HepG2 (cell line): Measurements from ENCODE around the gene WNK2. TPM values are rescaled to one million over a fixed set of nuclear protein-coding genes. Genes with fewer than 3 reads are reported as not detected.

Experiments
- ARNT2 ChIP-seq: sonication (generic); formaldehyde crosslinking; IDR thresholded peaks from 2 replicates; pipeline ENCODE4 v1.8.0; 2022; ENCODE audit warnings: mild to moderate bottlenecking, low read depth, missing genetic modification reagents, moderate library complexity
- FOXJ3 ChIP-seq: sonication (generic); formaldehyde crosslinking; IDR thresholded peaks from 2 replicates; pipeline ENCODE4 v1.4.0; 2020; ENCODE audit warnings: missing genetic modification reagents, mild to moderate bottlenecking, borderline replicate concordance
- HNF4A ChIP-seq: sonication (generic); formaldehyde crosslinking; IDR thresholded peaks from 2 replicates; pipeline ENCODE4 v1.4.0; 2020; ENCODE audit warnings: missing genetic modification reagents
- PPARG ChIP-seq: conservative IDR thresholded peaks from 2 replicates; pipeline ENCODE4 v1.6.1; 2016; ENCODE audit warnings: missing biosample characterization, missing genetic modification reagents
- SALL1 ChIP-seq: sonication (generic); formaldehyde crosslinking; IDR thresholded peaks from 2 replicates; pipeline ENCODE4 v1.8.0; 2022; ENCODE audit warnings: mild to moderate bottlenecking, missing genetic modification reagents
- SP140L ChIP-seq: sonication (generic); formaldehyde crosslinking; IDR thresholded peaks from 2 replicates; pipeline ENCODE4 v1.4.0; 2020; ENCODE audit warnings: missing genetic modification reagents, borderline replicate concordance
- ZBTB20 ChIP-seq: sonication (generic); formaldehyde crosslinking; IDR thresholded peaks from 2 replicates; pipeline ENCODE4 v1.8.1; 2023; ENCODE audit warnings: missing genetic modification reagents, low read depth, mild to moderate bottlenecking, borderline replicate concordance
- ZBTB34 ChIP-seq: sonication (generic); formaldehyde crosslinking; IDR thresholded peaks from 2 replicates; pipeline ENCODE4 v1.8.0; 2022; ENCODE audit warnings: mild to moderate bottlenecking, missing genetic modification reagents
- ZBTB4 ChIP-seq: sonication (generic); formaldehyde crosslinking; IDR thresholded peaks from 2 replicates; pipeline ENCODE4 v1.4.0; 2020; ENCODE audit warnings: missing genetic modification reagents, mild to moderate bottlenecking, borderline replicate concordance
- ZNF24 ChIP-seq: fragments of 450-650 bp; IDR thresholded peaks from 2 replicates; pipeline ENCODE4 v1.6.1; 2017; ENCODE audit warnings: antibody characterized with exemption, mild to moderate bottlenecking
- ZNF335 ChIP-seq: sonication (generic); formaldehyde crosslinking; IDR thresholded peaks from 2 replicates; pipeline ENCODE4 v1.4.0; 2020; ENCODE audit warnings: missing genetic modification reagents
- ZNF44 ChIP-seq: sonication (generic); formaldehyde crosslinking; IDR thresholded peaks from 2 replicates; pipeline ENCODE4 v1.5.1; 2020; ENCODE audit warnings: mild to moderate bottlenecking, missing genetic modification reagents
- ZSCAN29 ChIP-seq: sonication (generic); formaldehyde crosslinking; conservative IDR thresholded peaks from 2 replicates; pipeline ENCODE4 v1.4.0; 2020; ENCODE audit warnings: mild to moderate bottlenecking, missing genetic modification reagents
- polyA plus RNA-seq, 8 experiments: library from polyadenylated mRNA; depleted of rRNA in 3 of 8; stranded (reverse) in 7 of 8; unstranded in 1 of 8; fragments of >200 nt; fragmentation: Illumina TruSeq in 4 of 8; extraction: Trizol in 4 of 8; gene quantifications; 2 replicates each; pipeline versions ENCODE4 v1.2.1 to v1.2.3, GENCODE V29; 2011 to 2016; ENCODE audit warnings: low read depth in 4 of 8, missing spikeins in 1 of 8, mixed read lengths in 1 of 8; ENCODE audit not compliant: insufficient read depth in 1 of 8
- total RNA-seq, 5 experiments: library from RNA; depleted of rRNA; stranded (reverse); fragments of >200 nt; fragmentation: Illumina TruSeq; extraction: Trizol; gene quantifications; 2 replicates each; pipeline ENCODE4 v1.2.3, GENCODE V29; 2016; ENCODE audit warnings: low read depth in 1 of 5
- TF ChIP-seq, protein P1 (sequence below): sonication (generic); formaldehyde crosslinking; IDR thresholded peaks from 2 replicates; pipeline ENCODE4 v1.5.0; 2020; ENCODE audit warnings: mild to moderate bottlenecking, missing genetic modification reagents, borderline replicate concordance
- TF ChIP-seq, protein P2 (sequence below): sonication (generic); formaldehyde crosslinking; IDR thresholded peaks from 2 replicates; pipeline ENCODE4 v1.8.1; 2023; ENCODE audit warnings: mild to moderate bottlenecking, missing genetic modification reagents
- TF ChIP-seq, protein P3 (sequence below): sonication (generic); formaldehyde crosslinking; IDR thresholded peaks from 2 replicates; pipeline ENCODE4 v1.4.0; 2020; ENCODE audit warnings: low read depth, mild to moderate bottlenecking, missing genetic modification reagents

The WNK2 gene
- total and polyA plus RNA-seq, 2 of the 13 experiments (the other 11 are each of a cell fraction or from before 2014, with no cell fraction given) = 10.5 to 12.0 TPM

- TF ChIP-seq, protein P1, sequence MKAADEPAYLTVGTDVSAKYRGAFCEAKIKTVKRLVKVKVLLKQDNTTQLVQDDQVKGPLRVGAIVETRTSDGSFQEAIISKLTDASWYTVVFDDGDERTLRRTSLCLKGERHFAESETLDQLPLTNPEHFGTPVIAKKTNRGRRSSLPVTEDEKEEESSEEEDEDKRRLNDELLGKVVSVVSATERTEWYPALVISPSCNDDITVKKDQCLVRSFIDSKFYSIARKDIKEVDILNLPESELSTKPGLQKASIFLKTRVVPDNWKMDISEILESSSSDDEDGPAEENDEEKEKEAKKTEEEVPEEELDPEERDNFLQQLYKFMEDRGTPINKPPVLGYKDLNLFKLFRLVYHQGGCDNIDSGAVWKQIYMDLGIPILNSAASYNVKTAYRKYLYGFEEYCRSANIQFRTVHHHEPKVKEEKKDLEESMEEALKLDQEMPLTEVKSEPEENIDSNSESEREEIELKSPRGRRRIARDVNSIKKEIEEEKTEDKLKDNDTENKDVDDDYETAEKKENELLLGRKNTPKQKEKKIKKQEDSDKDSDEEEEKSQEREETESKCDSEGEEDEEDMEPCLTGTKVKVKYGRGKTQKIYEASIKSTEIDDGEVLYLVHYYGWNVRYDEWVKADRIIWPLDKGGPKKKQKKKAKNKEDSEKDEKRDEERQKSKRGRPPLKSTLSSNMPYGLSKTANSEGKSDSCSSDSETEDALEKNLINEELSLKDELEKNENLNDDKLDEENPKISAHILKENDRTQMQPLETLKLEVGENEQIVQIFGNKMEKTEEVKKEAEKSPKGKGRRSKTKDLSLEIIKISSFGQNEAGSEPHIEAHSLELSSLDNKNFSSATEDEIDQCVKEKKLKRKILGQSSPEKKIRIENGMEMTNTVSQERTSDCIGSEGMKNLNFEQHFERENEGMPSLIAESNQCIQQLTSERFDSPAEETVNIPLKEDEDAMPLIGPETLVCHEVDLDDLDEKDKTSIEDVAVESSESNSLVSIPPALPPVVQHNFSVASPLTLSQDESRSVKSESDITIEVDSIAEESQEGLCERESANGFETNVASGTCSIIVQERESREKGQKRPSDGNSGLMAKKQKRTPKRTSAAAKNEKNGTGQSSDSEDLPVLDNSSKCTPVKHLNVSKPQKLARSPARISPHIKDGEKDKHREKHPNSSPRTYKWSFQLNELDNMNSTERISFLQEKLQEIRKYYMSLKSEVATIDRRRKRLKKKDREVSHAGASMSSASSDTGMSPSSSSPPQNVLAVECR (CRISPR knock-in tag) = no peak; the same call in 1 of the 2 replicates
- TF ChIP-seq ZBTB34 (CRISPR knock-in tag) (no peak), ZNF24 (no peak), SP140L (CRISPR knock-in tag) (no peak), FOXJ3 (CRISPR knock-in tag) (peak; percentile 10; the same call in 1 of the 2 replicates), HNF4A (CRISPR knock-in tag) (peak; percentile 63; the same call in 1 of the 2 replicates), ZBTB20 (CRISPR knock-in tag) (no peak), ZBTB4 (CRISPR knock-in tag) (no peak), ARNT2 (CRISPR knock-in tag) (peak; percentile 32; the same call in 1 of the 2 replicates), PPARG (CRISPR knock-in tag) (no peak), ZSCAN29 (peak; percentile 91), ZNF335 (CRISPR knock-in tag) (peak; percentile 69; the same call in 1 of the 2 replicates), SALL1 (CRISPR knock-in tag) (peak; percentile 82), ZNF44 (CRISPR knock-in tag) (no peak)
- TF ChIP-seq, protein P2, sequence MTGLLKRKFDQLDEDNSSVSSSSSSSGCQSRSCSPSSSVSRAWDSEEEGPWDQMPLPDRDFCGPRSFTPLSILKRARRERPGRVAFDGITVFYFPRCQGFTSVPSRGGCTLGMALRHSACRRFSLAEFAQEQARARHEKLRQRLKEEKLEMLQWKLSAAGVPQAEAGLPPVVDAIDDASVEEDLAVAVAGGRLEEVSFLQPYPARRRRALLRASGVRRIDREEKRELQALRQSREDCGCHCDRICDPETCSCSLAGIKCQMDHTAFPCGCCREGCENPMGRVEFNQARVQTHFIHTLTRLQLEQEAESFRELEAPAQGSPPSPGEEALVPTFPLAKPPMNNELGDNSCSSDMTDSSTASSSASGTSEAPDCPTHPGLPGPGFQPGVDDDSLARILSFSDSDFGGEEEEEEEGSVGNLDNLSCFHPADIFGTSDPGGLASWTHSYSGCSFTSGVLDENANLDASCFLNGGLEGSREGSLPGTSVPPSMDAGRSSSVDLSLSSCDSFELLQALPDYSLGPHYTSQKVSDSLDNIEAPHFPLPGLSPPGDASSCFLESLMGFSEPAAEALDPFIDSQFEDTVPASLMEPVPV (CRISPR knock-in tag) = peak; percentile 77; the same call in 1 of the 2 replicates
- TF ChIP-seq, protein P3, sequence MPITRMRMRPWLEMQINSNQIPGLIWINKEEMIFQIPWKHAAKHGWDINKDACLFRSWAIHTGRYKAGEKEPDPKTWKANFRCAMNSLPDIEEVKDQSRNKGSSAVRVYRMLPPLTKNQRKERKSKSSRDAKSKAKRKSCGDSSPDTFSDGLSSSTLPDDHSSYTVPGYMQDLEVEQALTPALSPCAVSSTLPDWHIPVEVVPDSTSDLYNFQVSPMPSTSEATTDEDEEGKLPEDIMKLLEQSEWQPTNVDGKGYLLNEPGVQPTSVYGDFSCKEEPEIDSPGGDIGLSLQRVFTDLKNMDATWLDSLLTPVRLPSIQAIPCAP = no peak
Measured at GRCh38 chr9:93298498-93299417, 114.8 kb downstream of the WNK2 start (continued).
